H54 (cell line): ENCODE measurements around the gene SCN3A.

Source experiments
- DNase-seq: peaks from one replicate; pipeline ENCODE4 v3.0.0; 2011; ENCODE audit warnings: low spot score, mixed read lengths; ENCODE audit not compliant: insufficient read length
- FAIRE-seq: peaks from 3 replicates; lab custom pipeline; 2011; peaks lifted over from hg19 to GRCh38; lab: Jason Lieb, UNC
- POLR2A ChIP-seq: IDR thresholded peaks from 2 replicates; pipeline ENCODE4 v1.6.1; 2011; ENCODE audit warnings: low read depth, mild to moderate bottlenecking, low read length

Gene SCN3A

DNA sequence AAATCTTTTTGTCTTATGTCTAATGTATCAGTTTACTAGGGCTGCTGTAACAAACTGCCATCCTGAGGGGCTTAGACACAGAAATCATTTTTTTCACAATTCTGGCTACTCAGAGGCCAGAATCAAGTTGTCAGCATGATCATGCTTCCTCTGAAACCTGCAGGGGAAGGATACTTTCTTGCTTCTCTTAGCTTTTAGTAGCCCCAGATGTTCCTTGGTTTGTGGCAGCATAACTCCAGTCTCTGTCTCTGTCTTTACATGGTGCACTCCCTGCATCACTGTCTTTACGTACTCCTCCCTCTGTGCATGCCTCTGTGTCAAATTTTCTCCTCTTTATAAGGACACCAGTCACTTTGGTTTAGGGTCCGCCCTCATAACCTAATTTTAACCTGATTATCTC is 2.0 kb upstream of the SCN3A start:
- no peak for DNase-seq
- FAIRE-seq: no peak
- no peak for TF ChIP-seq POLR2A

DNA sequence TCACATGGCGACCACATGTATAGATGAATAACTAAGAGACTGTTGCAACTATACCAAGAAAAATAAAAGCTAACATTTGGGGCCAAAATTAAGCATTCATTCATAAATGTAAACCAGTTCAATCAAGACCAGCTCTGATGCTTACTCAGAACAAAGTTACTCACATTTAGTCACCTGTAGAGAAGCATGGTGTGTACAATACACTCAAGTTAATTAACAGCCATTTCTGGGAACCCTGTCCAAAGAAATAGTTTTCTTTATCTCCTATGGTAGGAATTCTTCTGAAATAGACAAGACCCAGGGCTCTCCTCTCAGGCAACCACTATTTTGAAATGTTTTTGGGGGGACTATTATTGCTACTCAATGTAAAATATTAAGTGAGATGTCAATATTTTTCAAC is 1.6 kb downstream of the SCN3A start:
- TF ChIP-seq POLR2A: no peak
- DNase-seq (no peak), FAIRE-seq (no peak)

DNA sequence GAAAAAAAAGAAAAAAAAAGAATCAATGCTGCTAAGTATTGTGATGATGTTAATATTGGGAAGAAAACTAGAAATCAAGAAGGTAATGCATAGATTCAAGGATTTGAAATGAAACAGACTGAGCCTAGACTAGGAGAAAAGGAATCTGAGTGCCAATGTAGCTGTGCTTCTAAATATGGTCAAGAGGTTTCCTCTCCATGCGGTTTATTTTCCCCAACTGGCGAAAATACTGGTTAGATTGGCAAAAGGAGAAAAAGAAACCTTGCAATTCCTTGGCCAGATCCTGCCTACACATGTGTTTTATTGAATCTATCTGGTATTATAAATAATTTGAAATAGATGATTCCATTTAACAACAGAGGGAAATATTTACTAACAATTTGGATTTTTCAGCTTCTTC is 5.7 kb downstream of the SCN3A start:
- TF ChIP-seq POLR2A: no peak
- no peak for FAIRE-seq
- DNase-seq: no peak

DNA sequence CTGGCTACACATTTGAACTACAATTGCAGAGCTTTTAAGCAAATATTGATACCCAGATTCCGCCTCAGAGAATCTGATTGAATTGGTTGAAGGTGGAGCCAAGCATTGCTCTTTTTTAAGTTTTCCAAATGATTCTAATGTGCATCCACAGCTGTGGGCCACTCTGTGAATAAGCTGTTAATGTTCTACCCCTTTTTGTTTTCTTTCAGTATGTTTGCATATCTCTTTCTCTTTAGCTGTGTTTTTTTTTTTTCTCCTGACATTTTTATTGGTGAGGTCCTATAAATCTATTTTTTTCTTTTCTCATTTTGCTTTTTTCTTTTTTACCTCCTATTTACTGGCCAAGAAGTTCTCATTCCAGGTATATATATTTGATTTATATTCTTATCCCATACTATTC is 6.5 kb downstream of the SCN3A start:
- DNase-seq: no peak
- FAIRE-seq: no peak
- no peak for TF ChIP-seq POLR2A

DNA sequence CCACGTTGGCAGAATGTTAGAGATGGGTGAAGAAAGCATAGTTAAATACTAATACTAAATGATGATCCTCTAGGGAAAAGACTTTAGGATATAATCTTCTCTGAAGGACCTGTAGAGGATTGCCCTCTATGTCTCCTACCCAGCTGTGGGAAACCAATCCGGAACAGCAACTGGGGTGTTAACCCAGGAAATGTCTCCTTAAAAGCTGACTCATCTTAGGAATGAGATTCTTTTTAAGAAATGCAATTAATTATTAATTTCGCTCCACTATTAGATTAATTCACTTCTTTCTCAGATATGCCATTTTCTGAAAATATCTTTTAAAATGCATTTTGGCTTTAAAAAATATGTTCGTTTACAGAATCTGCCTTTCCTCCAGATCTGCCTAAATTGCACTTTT is 7.4 kb downstream of the SCN3A start:
- TF ChIP-seq POLR2A: no peak
- no peak for FAIRE-seq
- no peak for DNase-seq

DNA sequence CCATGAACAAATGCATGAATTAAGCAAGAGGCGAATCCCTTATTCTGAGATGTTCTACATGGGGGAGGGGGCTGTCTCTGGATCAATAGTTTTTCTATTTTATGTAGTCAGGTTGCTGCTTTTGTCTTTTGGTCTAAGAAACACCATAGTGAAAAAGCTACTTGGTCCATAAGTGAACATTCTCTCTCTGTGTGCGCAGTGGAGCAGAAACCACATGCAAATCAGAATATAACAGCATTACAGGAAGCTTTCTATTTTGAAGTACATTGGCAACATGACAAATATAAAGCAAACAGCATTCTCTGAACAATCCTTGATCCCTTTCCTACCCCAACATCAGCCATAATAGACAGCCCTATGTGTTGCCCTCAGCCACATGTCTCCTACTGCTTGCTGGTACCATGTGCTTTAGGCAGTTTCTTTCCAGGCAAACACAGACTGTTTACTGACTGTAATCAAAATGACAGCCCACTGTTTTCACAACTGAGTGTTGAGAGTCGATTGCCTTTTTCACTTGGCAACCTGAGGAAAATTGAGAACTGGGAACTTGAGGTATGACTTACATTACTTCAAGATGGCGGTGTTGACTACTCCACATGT is 10.6 kb downstream of the SCN3A start:
- DNase-seq (no peak), FAIRE-seq (no peak)
- no peak for TF ChIP-seq POLR2A

DNA sequence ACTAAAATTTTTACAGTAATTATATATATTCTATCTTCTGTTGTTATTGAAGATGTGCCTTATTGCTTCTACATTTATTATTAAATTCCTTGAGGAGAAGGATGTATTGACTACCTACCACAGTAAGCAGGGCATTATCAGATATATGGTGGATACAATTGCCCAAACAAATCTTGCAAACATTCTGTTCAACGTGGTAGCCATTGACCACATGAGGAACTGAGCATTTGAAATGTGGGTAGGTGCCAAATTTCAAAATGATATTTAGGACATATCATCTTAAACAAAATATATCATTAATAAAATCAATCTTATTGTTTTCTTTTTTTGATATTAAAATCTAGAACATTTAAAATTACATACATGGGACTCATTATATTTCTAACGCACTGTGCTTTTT is 11.1 kb downstream of the SCN3A start:
- TF ChIP-seq POLR2A: no peak
- no peak for FAIRE-seq
- no peak for DNase-seq

DNA sequence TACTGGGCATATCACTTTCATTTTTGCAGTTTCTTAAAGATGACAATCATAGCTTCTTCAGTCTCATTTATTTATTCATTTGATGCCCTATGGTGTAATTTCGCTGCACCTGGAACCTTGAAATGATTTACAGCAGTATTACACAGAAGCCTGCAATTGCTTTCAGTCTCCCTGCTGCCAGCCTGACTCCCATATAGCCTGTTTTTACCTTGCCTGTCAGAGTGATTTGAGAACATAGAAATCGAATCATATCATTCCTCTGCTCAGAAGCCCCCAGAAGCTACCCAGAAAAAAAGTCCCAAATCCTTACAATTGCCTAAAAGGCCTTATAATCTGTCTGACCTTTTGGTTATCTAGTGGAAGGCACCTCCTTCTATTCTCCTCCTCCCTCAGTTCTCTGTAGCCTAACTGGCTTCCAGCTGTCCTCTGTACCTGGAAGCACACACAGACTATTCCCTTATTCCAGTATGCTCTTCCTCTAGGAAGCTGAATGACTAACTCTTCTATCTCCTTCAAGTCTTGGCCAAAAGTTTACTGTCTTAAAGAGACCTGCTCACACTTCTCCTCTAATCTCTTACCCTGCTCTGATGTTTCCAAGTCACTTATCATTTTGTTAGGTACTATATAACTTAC is 12.6 kb downstream of the SCN3A start:
- DNase-seq: no peak
- FAIRE-seq: no peak
- TF ChIP-seq POLR2A: no peak

DNA sequence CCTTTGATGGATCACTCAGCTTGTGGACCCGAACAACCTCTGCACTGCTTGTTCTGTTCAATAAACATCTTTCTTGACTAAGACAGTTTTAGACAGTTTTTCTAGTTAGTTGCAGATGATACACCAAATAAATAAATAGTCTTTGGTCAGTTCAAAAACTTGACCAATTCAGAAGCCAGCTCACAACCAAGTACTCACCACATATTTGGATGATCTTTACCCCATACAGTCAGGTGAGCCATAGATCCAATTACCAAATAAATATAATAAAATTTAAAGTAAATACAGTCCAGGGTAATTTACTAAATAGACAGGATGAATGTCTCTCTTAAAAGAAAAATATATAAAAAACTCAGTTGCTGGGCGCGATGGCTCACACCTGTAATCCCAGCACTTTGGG is 18.2 kb downstream of the SCN3A start:
- TF ChIP-seq POLR2A: no peak
- DNase-seq (no peak), FAIRE-seq (no peak)

DNA sequence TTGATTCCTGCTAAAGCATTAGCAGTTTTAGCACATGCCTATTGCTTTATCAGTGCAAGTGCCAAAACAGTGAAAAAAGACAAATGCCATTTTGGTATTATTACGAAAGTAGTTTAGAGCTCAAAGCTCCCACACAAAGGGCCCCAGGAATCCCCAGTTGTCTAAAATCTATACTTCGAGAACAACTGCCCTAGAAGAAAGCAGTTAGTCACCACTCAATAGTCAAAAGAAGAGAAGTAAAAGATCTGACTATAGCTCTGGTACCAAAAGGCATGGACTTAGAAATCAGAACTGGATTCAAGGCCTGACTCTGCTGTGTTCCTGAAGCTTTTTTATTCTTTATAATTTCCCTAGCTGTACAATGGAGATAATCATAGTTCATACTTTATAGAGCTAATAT is 21.8 kb downstream of the SCN3A start:
- DNase-seq: no peak
- no peak for TF ChIP-seq POLR2A
- no peak for FAIRE-seq

DNA sequence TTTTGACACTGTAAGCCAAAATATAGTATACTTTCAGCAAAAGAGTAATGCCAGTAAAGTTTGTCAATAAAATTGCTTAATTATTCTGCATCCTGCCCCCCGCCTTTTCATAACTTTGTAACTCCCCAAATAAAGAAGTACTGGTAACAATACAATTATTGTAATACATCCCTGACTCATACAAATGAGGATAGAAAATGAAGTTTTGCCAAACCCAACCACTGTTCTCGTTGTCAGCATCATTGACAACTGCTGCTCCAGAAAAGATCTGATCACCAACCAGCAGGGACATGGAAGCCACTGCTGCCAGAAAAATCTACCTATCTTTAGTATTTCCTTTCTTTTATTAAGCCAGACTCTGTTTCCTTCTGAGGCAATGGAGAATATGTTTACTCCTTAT is 27.1 kb downstream of the SCN3A start:
- FAIRE-seq: no peak
- no peak for TF ChIP-seq POLR2A

DNA sequence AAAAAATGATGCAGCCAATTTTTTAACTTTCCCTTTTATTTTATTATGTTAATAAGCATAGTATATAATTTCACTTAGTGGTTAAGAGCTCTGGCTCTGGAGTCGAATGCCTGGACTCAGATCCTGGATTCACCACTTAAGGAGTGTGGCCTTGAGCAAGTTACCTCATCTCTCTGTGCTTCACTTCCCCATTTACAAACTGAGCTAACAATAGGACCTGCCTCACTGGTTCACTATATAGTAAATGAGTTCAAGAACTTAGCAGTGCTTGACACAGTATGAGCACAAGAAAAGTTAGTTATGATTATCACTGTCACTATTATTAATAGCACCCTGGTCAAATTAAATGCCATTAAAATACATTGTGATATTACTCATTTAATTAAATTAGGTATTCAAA is 30.6 kb downstream of the SCN3A start:
- no peak for DNase-seq
- TF ChIP-seq POLR2A: no peak
- FAIRE-seq: no peak

More for the DNA sequence above, 27.1 kb downstream of the SCN3A start:
- DNase-seq: no peak

DNA sequence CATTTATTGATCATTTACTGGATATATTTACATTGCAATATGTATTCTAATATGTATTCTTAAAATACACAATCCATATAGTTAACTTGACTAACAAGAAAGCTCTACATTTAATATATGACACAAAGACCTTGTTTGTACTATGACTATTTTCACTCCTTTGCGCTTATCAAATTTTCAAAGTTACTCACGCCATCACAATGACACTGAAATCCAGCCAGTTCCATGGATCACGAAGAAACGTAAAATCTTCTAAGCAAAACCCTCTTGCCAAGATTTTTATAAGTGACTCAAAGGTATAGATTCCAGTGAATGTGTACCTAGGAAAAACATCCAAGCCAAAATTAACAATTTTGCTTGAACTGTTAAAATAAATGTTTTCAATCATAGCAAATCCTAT is 39.6 kb downstream of the SCN3A start:
- no peak for FAIRE-seq
- no peak for TF ChIP-seq POLR2A

DNA sequence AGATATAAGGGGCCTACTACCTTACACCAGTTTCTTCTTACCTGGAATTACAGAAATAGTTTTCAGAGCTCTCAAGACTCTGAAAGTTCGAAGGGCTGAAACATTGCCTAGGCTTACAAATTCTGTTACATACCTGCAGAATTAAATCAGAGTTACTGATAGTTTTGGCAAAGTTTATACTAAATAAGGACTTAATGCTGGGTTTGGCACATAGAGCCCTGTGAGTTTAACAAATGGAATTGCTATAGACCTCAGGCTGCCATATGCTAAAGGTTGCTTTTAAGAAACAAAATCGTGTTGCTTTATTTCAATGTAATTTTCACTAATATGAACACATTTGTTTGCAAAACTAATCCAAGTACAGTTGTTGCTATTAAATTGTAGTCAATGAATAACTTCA is 40.1 kb downstream of the SCN3A start:
- FAIRE-seq (no peak), DNase-seq (no peak)
- TF ChIP-seq POLR2A: no peak

More for the DNA sequence above, 39.6 kb downstream of the SCN3A start:
- no peak for DNase-seq

DNA sequence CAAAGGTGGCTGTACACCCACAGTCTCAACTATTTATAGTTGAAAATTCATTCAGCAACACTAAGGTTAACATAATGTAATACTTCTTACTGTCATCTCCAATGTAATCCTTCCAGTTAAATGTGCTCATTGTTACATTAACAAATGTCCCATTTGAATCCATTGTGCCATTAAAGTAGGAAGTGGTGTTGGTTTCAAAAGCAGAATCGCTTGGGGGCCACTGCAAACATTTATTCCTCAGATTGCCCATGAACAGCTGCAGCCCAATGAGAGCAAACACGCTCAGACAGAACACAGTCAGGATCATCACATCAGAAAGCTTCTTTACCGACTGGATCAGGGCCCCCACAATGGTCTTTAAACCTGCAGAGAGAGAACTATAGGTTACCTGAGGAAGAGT is 41.4 kb downstream of the SCN3A start:
- no peak for DNase-seq
- no peak for TF ChIP-seq POLR2A
- FAIRE-seq: no peak
